Fibroblast of villous mesenchyme (primary cell): ENCODE results near the gene ZER1. TPM values are rescaled to one million over a fixed set of nuclear protein-coding genes. Genes with fewer than 3 reads are reported as not detected.

Experiments
- DNase-seq: peaks from one replicate; pipeline ENCODE4 v3.0.0-alpha.2; 2010; ENCODE audit warnings: low read depth
- H3K4me3 ChIP-seq: 2 replicates; pipeline ENCODE4 v1.5.1; 2011; ENCODE audit warnings: low read depth, mild to moderate bottlenecking, low read length
- total RNA-seq: library from RNA; depleted of rRNA; stranded (reverse); fragments of >200 nt; gene quantifications from 2 replicates; pipeline ENCODE4 v1.2.3, GENCODE V29; 2012
- TF ChIP-seq, protein P1 (sequence below): IDR thresholded peaks from 2 replicates; pipeline ENCODE4 v1.5.1; 2012; ENCODE audit warnings: low read depth, mild to moderate bottlenecking, low read length; ENCODE audit not compliant: insufficient read depth

ZER1 gene
- total RNA-seq, 1 donor, result 17.3 TPM

DNA sequence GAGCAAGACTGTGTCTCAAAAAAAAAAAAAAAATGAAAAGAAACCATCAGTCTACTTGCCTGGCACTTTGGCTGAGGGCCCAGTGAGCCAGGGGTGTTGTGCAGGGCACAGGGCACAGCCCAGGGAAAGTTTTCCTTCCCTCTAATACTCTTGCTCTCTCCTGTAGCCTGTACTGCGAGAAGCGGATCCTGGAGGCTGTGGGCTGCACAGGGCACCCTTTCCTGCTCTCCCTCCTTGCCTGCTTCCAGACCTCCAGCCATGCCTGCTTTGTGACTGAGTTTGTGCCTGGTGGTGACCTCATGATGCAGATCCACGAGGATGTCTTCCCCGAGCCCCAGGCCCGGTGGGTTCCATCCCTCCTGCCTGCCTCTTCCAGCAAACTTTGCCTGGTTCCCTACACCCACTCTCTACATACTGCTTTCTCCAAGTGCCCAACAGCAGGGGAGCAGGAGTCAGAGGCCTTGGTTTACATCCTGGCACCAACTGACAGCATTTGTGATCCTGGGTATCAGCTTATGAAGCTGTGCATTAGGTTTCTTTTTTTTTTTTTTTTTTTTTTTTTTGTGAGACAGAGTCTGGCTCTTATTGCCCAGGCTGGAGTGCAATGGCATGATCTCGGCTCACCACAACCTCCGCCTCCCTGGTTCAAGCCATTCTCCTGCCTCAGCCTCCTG is 55.0 kb downstream of the ZER1 start:
- no peak overlapping the region for H3K4me3 ChIP-seq
- TF ChIP-seq, protein P1, sequence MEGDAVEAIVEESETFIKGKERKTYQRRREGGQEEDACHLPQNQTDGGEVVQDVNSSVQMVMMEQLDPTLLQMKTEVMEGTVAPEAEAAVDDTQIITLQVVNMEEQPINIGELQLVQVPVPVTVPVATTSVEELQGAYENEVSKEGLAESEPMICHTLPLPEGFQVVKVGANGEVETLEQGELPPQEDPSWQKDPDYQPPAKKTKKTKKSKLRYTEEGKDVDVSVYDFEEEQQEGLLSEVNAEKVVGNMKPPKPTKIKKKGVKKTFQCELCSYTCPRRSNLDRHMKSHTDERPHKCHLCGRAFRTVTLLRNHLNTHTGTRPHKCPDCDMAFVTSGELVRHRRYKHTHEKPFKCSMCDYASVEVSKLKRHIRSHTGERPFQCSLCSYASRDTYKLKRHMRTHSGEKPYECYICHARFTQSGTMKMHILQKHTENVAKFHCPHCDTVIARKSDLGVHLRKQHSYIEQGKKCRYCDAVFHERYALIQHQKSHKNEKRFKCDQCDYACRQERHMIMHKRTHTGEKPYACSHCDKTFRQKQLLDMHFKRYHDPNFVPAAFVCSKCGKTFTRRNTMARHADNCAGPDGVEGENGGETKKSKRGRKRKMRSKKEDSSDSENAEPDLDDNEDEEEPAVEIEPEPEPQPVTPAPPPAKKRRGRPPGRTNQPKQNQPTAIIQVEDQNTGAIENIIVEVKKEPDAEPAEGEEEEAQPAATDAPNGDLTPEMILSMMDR, result no peak
- DNase-seq, result no peak

DNA sequence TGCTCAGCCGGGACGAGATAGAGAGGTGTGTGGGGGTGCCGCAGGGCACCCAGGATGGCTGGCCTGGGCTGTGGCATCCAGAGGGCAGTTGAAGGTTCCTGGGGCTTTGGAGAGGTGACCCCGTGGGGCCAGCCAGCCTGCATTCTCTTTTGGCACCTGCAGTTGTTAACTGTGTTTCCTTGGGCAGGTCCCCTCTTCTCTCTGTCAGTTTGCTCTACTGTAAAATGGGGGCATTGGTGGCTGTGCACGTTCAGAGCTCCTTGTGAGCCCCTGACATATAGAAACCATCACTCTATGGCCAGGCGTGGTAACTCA is 56.3 kb downstream of the ZER1 start:
- no peak overlapping the region for H3K4me3 ChIP-seq
- no peak for DNase-seq
- TF ChIP-seq, protein P1, result no peak

DNA sequence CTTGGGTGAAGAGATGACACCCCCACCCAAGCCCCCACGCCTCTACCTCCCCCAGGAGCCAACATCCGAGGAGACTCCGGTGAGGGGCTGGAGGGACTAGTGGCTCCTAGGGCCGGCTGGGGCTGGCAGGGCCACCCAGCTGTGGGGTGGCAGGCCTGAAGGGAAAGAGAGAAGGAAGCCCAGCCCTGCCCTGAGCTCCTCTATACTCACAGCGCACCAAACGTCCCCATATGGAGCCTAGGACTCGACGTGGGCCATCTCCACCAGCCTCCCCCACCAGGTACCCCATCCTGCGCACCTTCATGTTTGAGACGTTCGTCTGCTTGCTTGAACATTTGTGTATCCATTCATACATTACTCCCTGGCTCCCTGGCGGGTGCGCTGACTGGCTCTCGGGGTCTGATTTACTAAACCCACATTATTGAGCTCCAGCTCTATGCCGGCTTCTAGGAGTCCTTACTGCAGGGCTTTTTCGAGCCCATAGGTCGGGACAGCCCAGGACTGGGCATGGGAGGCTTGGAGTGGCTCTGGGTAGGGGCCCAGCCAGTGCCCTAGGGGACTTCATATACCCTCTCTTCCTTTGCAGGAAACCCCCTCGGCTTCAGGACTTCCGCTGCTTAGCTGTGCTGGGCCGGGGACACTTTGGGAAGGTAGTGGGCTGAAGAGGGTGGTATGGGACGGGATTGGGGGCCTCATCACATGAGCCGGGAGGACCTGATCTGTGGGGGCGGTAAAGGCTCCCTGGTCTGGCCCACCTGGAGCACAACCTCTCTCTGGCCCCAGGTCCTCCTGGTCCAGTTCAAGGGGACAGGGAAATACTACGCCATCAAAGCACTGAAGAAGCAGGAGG is 56.9 kb downstream of the ZER1 start:
- TF ChIP-seq, protein P1, result no peak
- DNase-seq, result no peak

GRCh38 chr9:128713941-128714573 is 57.7 kb downstream of the ZER1 start:
- DNase-seq, result no peak
- no peak overlapping the region for H3K4me3 ChIP-seq
- TF ChIP-seq, protein P1, result no peak

More for the DNA sequence above, 56.9 kb downstream of the ZER1 start:
- no peak overlapping the region for H3K4me3 ChIP-seq

DNA sequence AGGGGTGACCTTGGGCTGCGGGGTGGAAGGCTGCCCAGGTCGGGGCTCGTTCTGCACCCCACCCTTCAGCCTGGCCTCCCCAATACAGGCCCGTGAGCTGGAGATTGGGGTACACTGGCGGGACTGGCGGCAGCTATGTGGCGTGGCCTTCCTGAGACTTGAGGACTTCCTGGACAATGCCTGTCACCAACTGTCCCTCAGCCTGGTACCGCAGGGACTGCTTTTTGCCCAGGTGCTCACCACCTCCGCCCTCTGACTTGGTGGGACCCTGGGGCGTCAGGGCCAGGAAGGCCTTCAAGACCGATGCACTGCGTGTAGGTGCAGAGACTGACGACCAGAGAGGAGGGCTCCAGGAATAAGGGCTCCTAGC is 58.3 kb downstream of the ZER1 start:
- H3K4me3 ChIP-seq, result no peak overlapping the region
- TF ChIP-seq, protein P1, result no peak
- DNase-seq, result no peak

GRCh38 chr9:128712451-128713410 is 59.0 kb downstream of the ZER1 start:
- no peak for DNase-seq
- no peak overlapping the region for H3K4me3 ChIP-seq
- TF ChIP-seq, protein P1, result no peak
